Esophagus squamous epithelium (tissue), 5 donors: ENCODE data around the gene CAVIN1. TPM values are rescaled to one million over a fixed set of nuclear protein-coding genes. Genes with fewer than 3 reads are reported as not detected.

ENCODE experiments used
- DNase-seq: peaks from one replicate; lab custom pipeline; 2025; lab: John Stamatoyannopoulos, UW
- H3K27ac ChIP-seq, 4 donors: fragments of 200-600 bp; sonication (generic); one replicate each; pipeline ENCODE4 v1.5.1; 2016 to 2019; ENCODE audit warnings: mild to moderate bottlenecking in 1 of 4
- H3K27me3 ChIP-seq, 4 donors: fragments of 200-600 bp; sonication (generic); 1 replicate in 3 of 4; 2 replicates in 1 of 4; pipeline versions ENCODE4 v1.5.1 to v1.6.0; 2017 to 2021; ENCODE audit warnings: antibody characterized with exemption in 1 of 4
- H3K36me3 ChIP-seq, 3 donors: fragments of 200-600 bp; sonication (generic); one replicate each; pipeline ENCODE4 v1.5.1; 2016 to 2019
- H3K4me1 ChIP-seq, 3 donors: fragments of 200-600 bp; sonication (generic); one replicate each; pipeline ENCODE4 v1.5.1; 2017 to 2019
- H3K4me3 ChIP-seq, 4 donors: fragments of 200-600 bp; sonication (generic); 1 replicate in 3 of 4; 2 replicates in 1 of 4; pipeline ENCODE4 v1.5.1; 2016 to 2019; ENCODE audit warnings: mild to moderate bottlenecking in 2 of 4, moderate library complexity in 1 of 4
- H3K9me3 ChIP-seq, 3 donors: fragments of 200-600 bp; sonication (generic); one replicate each; pipeline ENCODE4 v1.5.1; 2016 to 2019
- POLR2A ChIP-seq, 4 donors: fragments of 450-650 bp; IDR thresholded peaks; one replicate each; pipeline ENCODE4 v1.6.1; 2017; ENCODE audit warnings: antibody characterized with exemption in 4 of 4, mild to moderate bottlenecking in 4 of 4, moderate library complexity in 3 of 4
- WGBS, 2 donors: methylation state at CpG; one replicate each; pipeline ENCODE4 v1.1.5; 2018; 5-methylcytosine and 5-hydroxymethylcytosine counted together
- intact Hi-C: fragments of 100-400 bp; cut with DNase I; formaldehyde crosslinking; loops from one replicate; pipeline ENCODE4 v1.15.0; 2022
- total RNA-seq, 4 donors: library from RNA; depleted of rRNA; stranded (reverse); fragments of >200 nt; gene quantifications; one replicate each; pipeline ENCODE4 v1.1.0, GENCODE V29; 2016
- TF ChIP-seq, protein P1 (sequence below), 6 experiments: fragments of 450-650 bp in 4 of 6; fragments of 200-600 bp in 2 of 6; sonication (generic) in 2 of 6; IDR thresholded peaks; one replicate each; pipeline ENCODE4 v1.5.1; 2016 to 2019; ENCODE audit warnings: antibody characterized with exemption in 6 of 6, mild to moderate bottlenecking in 4 of 6, moderate library complexity in 4 of 6
- donor health status: DM: yes; HTN: yes; CAD: no.

The CAVIN1 gene
- total RNA-seq, 4 donors from 2014 or later = 67.8 to 210 (median 113) TPM

DNA sequence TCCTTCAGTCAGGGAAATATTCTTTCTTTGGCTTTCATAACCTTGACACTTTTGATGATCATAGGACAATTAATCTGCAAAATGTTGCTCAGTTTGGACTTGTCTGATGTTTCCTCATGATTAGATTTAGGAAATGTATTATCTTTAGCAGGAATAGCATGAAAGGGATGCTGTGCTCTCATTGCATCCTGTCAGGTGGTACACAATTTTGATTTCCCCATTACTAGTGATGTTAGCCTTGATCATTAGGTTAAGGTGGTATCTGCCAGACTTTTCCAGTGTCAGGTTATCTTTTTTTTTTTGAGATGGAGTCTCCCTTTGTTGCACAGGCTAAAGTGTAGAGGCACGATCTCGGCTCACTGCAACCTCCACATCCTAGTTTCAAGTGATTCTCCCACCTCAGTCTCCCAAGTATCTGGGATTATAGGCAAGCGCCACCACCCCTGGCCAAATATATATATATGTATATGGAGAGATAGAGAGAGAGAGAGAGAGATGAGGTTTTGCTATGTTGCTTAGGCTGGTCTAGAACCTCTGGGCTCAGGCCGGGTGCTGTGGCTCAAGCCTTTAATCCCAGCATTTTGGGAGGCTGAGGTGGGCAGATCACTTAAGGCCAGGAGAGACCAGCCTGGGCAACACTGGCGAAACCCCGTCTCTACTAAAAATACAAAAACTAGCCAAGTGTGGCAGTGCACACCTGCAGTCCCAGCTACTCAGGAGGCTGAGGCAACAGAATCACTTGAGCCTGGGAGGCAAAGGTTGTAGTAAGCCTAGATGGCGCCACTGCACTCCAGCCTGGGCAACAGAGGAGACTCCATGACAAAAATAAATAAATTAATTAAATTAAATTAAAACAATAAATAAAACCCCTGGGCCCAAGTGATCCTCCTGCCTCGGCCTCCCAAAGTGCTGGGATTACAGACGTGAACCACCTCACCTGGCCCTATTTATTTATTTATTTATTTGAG is 15.8 kb upstream of the CAVIN1 start:
- H3K4me1 ChIP-seq = peaks cover 0 to 15% (median 0%) of the 10 kb centered on the region in 3 donors
- H3K36me3 ChIP-seq = no peaks in the 10 kb centered on the region
- H3K9me3 ChIP-seq = no peaks in the 10 kb centered on the region
- H3K27me3 ChIP-seq = no peaks in the 10 kb centered on the region
- intact Hi-C loops = no loop called here
- TF ChIP-seq, protein P1, sequence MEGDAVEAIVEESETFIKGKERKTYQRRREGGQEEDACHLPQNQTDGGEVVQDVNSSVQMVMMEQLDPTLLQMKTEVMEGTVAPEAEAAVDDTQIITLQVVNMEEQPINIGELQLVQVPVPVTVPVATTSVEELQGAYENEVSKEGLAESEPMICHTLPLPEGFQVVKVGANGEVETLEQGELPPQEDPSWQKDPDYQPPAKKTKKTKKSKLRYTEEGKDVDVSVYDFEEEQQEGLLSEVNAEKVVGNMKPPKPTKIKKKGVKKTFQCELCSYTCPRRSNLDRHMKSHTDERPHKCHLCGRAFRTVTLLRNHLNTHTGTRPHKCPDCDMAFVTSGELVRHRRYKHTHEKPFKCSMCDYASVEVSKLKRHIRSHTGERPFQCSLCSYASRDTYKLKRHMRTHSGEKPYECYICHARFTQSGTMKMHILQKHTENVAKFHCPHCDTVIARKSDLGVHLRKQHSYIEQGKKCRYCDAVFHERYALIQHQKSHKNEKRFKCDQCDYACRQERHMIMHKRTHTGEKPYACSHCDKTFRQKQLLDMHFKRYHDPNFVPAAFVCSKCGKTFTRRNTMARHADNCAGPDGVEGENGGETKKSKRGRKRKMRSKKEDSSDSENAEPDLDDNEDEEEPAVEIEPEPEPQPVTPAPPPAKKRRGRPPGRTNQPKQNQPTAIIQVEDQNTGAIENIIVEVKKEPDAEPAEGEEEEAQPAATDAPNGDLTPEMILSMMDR (IDR thresholded peaks at IDR 0.05) = peak in 4 of 6 experiments; percentile 28 to 49 (median 41)
- TF ChIP-seq POLR2A (IDR thresholded peaks at IDR 0.05) = no peak
- no peak for DNase-seq
- 80 to 84% methylated on average over 7 to 8 of the region's 9 CpGs for WGBS, 2 donors
- no peak overlapping the region for H3K4me3 ChIP-seq
- no peak overlapping the region for H3K27ac ChIP-seq

DNA sequence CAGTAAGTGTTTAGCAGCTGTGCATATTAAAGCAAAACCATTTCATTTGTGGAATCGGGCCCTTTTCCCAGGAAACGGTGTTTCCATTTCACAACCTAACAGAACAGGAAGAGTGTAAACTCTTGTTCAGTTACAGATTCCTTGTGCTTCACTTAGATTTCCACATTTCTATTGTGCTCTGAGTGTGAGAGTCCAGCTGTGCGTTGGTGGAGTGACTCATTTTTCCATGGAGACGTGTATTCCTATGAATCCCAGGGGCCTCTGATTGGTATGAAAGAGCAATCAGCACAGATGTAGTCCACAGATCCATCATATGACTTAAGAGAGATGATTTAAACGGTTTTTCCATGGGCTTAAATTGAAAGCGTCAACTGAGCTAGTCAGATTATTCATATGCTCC is 13.3 kb upstream of the CAVIN1 start:
- Histone ChIP-seq H3K27ac (peak overlapping the region; percentile 34 to 80 (median 56)), H3K4me3 (no peak overlapping the region), H3K27me3 (no peaks in the 10 kb centered on the region), H3K36me3 (no peaks in the 10 kb centered on the region), H3K4me1 (peaks cover 0 to 29% (median 7%) of the 10 kb centered on the region in 3 donors), H3K9me3 (no peaks in the 10 kb centered on the region)
- intact Hi-C loops = no loop called here
- no peak for TF ChIP-seq POLR2A (IDR thresholded peaks at IDR 0.05)
- TF ChIP-seq, protein P1 (IDR thresholded peaks at IDR 0.05) = no peak
- DNase-seq = no peak
- WGBS, 2 donors = 24 to 39% methylated on average over 6 of the region's 6 CpGs

DNA sequence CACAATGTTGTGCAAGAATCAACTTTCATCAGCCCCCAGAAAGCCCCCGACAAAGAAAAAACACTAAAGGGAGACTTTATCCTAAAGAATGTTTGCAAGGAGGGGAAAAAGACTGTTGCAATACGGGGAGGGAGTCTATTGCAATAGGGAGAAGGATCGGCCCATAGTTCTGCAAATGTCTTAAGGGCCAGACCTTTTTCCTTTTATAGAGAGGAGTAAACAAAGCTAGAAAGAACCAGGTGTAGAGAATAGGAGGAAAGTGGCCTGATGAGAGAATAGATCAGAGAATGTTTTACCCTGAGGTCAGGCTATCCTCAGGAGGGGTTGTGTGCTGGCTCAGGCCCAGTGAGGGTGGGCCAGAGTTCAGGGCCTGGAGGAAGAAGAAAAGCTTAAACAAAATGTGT is 8.7 kb upstream of the CAVIN1 start:
- no peak for DNase-seq
- peak overlapping the region in 2 of 4 donors; percentile 40 to 83 for H3K27ac ChIP-seq
- H3K4me3 ChIP-seq = no peak overlapping the region
- H3K9me3 ChIP-seq = no peaks in the 10 kb centered on the region
- WGBS, 2 donors = 35 to 39% methylated on average over 3 of the region's 3 CpGs
- H3K36me3 ChIP-seq = no peaks in the 10 kb centered on the region
- H3K4me1 ChIP-seq = peaks cover 12 to 67% (median 12%) of the 10 kb centered on the region in 3 donors
- H3K27me3 ChIP-seq = no peaks in the 10 kb centered on the region
- TF ChIP-seq, protein P1 (IDR thresholded peaks at IDR 0.05) = no peak
- no peak for TF ChIP-seq POLR2A (IDR thresholded peaks at IDR 0.05)
- intact Hi-C loops = no loop called here

DNA sequence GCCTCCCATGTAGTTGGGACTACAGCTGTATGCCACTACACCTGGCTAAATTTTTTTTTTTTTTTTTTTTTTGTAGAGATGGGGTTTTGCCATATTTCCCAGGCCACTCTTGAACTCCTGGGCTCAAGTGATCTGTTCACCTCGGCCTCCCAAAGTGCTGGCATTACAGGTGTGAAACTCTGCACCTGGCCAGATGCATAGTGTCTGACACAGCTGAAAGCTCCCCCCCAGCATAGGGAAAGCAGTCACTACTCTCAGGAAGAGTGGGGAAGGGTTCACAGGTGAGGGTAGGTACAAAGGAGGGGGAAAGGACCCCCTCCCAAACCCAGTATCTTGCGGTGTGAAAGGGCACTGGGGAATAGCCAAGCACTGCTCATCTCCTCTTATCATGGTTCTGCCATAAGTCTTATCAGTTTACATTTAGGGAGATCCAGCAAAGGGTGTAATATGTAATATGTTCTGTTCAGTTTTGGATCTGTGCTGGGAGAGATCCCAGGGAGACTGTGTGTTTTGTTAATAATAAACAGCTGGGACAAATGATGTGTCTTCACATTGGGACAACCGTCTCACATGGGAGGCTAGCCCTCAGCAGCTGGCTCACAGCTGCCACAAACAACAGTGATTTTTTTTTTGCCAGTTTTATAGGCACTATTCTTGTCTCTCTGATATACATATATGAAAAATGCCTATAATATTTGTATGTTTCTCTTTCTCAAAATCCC is 6.8 kb upstream of the CAVIN1 start:
- 59 to 80% methylated on average over 2 to 3 of the region's 3 CpGs for WGBS, 2 donors
- no peaks in the 10 kb centered on the region for H3K27me3 ChIP-seq
- no peaks in the 10 kb centered on the region for H3K9me3 ChIP-seq
- no peak for DNase-seq
- H3K36me3 ChIP-seq = no peaks in the 10 kb centered on the region
- peak overlapping the region in 3 of 4 donors; percentile 49 to 83 (median 77) for H3K27ac ChIP-seq
- intact Hi-C loops = loop anchor here (10.0 kb wide), 1 partner anchor 85 kb away; no protein-coding TSS in a partner anchor
- H3K4me3 ChIP-seq = no peak overlapping the region
- peaks cover 12 to 62% (median 16%) of the 10 kb centered on the region in 3 donors for H3K4me1 ChIP-seq
- TF ChIP-seq, protein P1 (IDR thresholded peaks at IDR 0.05) = no peak
- TF ChIP-seq POLR2A (IDR thresholded peaks at IDR 0.05) = no peak
